Type B pancreatic cell (in vitro differentiated cells): ENCODE data around the gene PRPH2. TPM values are rescaled to one million over a fixed set of nuclear protein-coding genes. Genes with fewer than 3 reads are reported as not detected.

ENCODE experiments used
- DNase-seq: peaks from one replicate; pipeline ENCODE4 v3.0.0; 2021; ENCODE audit warnings: mixed read lengths; ENCODE audit not compliant: unreplicated experiment; ENCODE audit errors: extremely low spot score
- H3K27ac Mint-ChIP-seq: 2 replicates; pipeline ENCODE4 v1.8.0; 2021; ENCODE audit warnings: mild to moderate bottlenecking, mixed read lengths
- H3K27me3 Mint-ChIP-seq: 2 replicates; pipeline ENCODE4 v1.8.0; 2021; ENCODE audit warnings: mixed read lengths
- H3K36me3 Mint-ChIP-seq: 2 replicates; pipeline ENCODE4 v1.8.0; 2021; ENCODE audit warnings: mixed read lengths
- H3K4me1 Mint-ChIP-seq: one replicate; pipeline ENCODE4 v1.8.0; 2021; ENCODE audit warnings: mixed read lengths; ENCODE audit not compliant: unreplicated experiment
- H3K4me3 Mint-ChIP-seq: 2 replicates; pipeline ENCODE4 v1.8.0; 2021; ENCODE audit warnings: mild to moderate bottlenecking, mixed read lengths
- H3K9me3 Mint-ChIP-seq: 2 replicates; pipeline ENCODE4 v1.8.0; 2021; ENCODE audit warnings: mixed read lengths
- total RNA-seq: library from RNA; stranded (reverse); gene quantifications from 2 replicates; pipeline ENCODE4 v1.2.1, GENCODE V29; 2021; ENCODE audit warnings: low replicate concordance
- TF ChIP-seq, protein P1 (sequence below): fragments of 200-600 bp; sonication (generic); conservative IDR thresholded peaks from 2 replicates; pipeline ENCODE4 v1.5.0; 2021; ENCODE audit warnings: antibody characterized with exemption, mild to moderate bottlenecking

Gene PRPH2
- total RNA-seq, 1 donor from 2014 or later, result not detected

DNA sequence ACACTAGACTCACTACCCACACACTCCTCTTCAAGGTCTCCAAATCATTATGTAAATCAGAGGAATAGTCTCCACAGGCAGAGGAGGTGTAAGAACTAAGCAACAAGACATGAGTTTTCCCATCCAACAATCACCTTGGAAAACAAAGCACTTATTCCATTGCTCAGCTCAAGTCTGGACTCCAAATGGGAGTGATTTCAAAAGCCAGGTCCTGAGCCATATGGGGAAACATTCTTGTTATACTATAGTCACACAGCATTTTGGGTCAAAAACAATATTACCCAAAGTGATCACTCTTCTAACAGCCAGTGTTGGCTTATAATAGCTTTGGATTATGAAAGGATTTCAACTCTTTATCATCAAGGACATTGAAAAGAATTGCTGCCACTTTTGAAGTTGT, 3.6 kb upstream of the PRPH2 start:
- no peaks in the 10 kb centered on the region for H3K36me3 Mint-ChIP-seq
- no peaks in the 10 kb centered on the region for H3K9me3 Mint-ChIP-seq
- peaks cover 7% of the 10 kb centered on the region for H3K4me1 Mint-ChIP-seq
- no peak for DNase-seq
- H3K4me3 Mint-ChIP-seq, result peak overlapping the region; percentile 26
- H3K27ac Mint-ChIP-seq, result peak overlapping the region; percentile 12
- TF ChIP-seq, protein P1, sequence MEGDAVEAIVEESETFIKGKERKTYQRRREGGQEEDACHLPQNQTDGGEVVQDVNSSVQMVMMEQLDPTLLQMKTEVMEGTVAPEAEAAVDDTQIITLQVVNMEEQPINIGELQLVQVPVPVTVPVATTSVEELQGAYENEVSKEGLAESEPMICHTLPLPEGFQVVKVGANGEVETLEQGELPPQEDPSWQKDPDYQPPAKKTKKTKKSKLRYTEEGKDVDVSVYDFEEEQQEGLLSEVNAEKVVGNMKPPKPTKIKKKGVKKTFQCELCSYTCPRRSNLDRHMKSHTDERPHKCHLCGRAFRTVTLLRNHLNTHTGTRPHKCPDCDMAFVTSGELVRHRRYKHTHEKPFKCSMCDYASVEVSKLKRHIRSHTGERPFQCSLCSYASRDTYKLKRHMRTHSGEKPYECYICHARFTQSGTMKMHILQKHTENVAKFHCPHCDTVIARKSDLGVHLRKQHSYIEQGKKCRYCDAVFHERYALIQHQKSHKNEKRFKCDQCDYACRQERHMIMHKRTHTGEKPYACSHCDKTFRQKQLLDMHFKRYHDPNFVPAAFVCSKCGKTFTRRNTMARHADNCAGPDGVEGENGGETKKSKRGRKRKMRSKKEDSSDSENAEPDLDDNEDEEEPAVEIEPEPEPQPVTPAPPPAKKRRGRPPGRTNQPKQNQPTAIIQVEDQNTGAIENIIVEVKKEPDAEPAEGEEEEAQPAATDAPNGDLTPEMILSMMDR, result no peak
- H3K27me3 Mint-ChIP-seq, result peaks cover 4% of the 10 kb centered on the region

DNA sequence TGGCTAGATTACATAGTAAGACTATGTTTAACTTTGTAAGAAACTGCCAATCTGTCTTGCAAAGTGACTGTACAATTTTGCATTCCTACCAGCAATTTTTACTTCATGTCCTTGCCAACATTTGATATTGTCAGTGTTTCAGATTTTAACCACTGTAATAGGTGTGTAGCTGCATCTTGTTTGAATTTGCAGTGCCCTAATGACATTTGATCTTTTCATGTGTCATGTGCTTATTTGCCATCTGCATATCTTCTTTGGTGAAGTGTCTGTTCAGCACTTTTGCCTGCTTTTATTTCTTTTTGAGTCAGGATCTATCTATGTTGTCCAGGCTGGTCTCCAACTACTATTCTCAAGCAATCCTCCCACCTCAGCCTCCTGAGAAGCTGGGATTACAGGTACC, 2.4 kb upstream of the PRPH2 start:
- Mint-ChIP-seq H3K27me3 (peaks cover 16% of the 10 kb centered on the region), H3K9me3 (no peaks in the 10 kb centered on the region), H3K4me1 (peaks cover 7% of the 10 kb centered on the region), H3K4me3 (no peak overlapping the region), H3K36me3 (no peaks in the 10 kb centered on the region), H3K27ac (no peak overlapping the region)
- no peak for DNase-seq
- TF ChIP-seq, protein P1, result no peak

DNA sequence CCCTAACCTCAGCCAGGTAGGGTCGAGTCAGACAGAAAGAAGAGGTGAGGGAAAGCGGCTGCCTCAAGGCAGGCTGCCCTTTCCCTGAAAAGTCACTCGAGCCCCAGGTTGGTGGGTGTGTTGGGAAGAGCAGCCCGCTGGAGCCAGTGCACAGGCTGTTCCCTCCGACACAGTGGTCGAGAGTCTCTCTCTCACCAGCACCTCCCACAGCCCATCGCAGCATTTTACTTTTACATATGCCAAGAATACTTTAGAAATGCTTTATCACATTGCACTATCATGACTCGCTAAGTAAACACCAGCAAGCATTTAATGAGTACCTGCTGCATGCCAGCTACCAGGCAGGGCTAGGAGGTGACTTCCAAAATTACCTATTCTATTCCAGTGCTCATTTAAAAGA, 1.7 kb downstream of the PRPH2 start:
- no peak overlapping the region for H3K27ac Mint-ChIP-seq
- H3K9me3 Mint-ChIP-seq, result no peaks in the 10 kb centered on the region
- H3K27me3 Mint-ChIP-seq, result peaks cover 17% of the 10 kb centered on the region
- TF ChIP-seq, protein P1, result no peak
- H3K4me1 Mint-ChIP-seq, result no peaks in the 10 kb centered on the region
- H3K4me3 Mint-ChIP-seq, result no peak overlapping the region
- no peaks in the 10 kb centered on the region for H3K36me3 Mint-ChIP-seq
- no peak for DNase-seq

DNA sequence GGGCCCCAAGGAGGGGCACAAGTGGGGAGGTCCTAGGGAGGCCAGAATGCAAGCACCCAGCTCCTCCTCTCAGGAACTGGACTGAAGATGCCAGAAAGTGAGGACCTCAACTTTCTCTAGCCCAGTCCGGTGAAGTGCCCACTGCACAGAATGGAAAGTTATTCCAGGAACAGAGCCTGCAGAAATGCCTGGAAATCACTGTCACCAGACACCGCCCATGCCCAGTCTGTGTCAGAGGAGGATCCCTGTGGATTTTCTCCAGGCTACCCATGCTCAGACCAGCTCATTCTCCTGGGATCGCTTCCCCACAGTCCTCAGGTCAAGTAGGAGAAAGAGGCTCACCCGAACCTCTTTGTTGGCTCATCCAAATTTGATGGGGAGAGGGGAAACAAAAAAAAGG, 6.5 kb downstream of the PRPH2 start:
- TF ChIP-seq, protein P1, result no peak
- no peaks in the 10 kb centered on the region for H3K36me3 Mint-ChIP-seq
- H3K4me3 Mint-ChIP-seq, result no peak overlapping the region
- H3K27me3 Mint-ChIP-seq, result peaks cover 12% of the 10 kb centered on the region
- no peak for DNase-seq
- peaks cover 3% of the 10 kb centered on the region for H3K4me1 Mint-ChIP-seq
- no peak overlapping the region for H3K27ac Mint-ChIP-seq
- H3K9me3 Mint-ChIP-seq, result peaks cover 9% of the 10 kb centered on the region

- no peak overlapping the region for H3K4me3 Mint-ChIP-seq
- H3K27ac Mint-ChIP-seq, result no peak overlapping the region
- TF ChIP-seq, protein P1, result no peak
- H3K4me1 Mint-ChIP-seq, result peaks cover 10% of the 10 kb centered on the region
- H3K27me3 Mint-ChIP-seq, result no peaks in the 10 kb centered on the region
- H3K9me3 Mint-ChIP-seq, result peaks cover 9% of the 10 kb centered on the region
- H3K36me3 Mint-ChIP-seq, result no peaks in the 10 kb centered on the region
- DNase-seq, result no peak
Measured at GRCh38 chr6:42714098-42714761, 8.2 kb downstream of the PRPH2 start.
